Neural crest cell (in vitro differentiated cells): ENCODE results near the gene ATRNL1. TPM values are rescaled to one million over a fixed set of nuclear protein-coding genes. Genes with fewer than 3 reads are reported as not detected.
"Not testable (repeated sequence)": the region's sequence is repeated elsewhere in the genome, so short reads cannot be mapped to it uniquely, and the experiment has no call there.

ENCODE experiments used
- DNase-seq: peaks from one replicate; pipeline ENCODE4 v3.0.0; 2021; ENCODE audit warnings: low read depth, mixed read lengths, low spot score
- H3K27ac Mint-ChIP-seq: one replicate; pipeline ENCODE4 v1.8.0; 2021; ENCODE audit warnings: mild to moderate bottlenecking, mixed read lengths; ENCODE audit not compliant: unreplicated experiment
- H3K27me3 Mint-ChIP-seq: 2 replicates; pipeline ENCODE4 v1.8.0; 2021; ENCODE audit warnings: low read depth, mild to moderate bottlenecking, mixed read lengths
- H3K36me3 Mint-ChIP-seq: 2 replicates; pipeline ENCODE4 v1.8.0; 2021; ENCODE audit warnings: low read depth, mild to moderate bottlenecking, mixed read lengths
- H3K4me1 Mint-ChIP-seq: 2 replicates; pipeline ENCODE4 v1.8.0; 2021; ENCODE audit warnings: mixed read lengths
- H3K4me3 Mint-ChIP-seq: one replicate; pipeline ENCODE4 v1.8.0; 2021; ENCODE audit warnings: mild to moderate bottlenecking, mixed read lengths
- H3K9me3 Mint-ChIP-seq: 2 replicates; pipeline ENCODE4 v1.8.0; 2021; ENCODE audit warnings: mixed read lengths
- total RNA-seq: library from RNA; stranded (reverse); gene quantifications from 2 replicates; pipeline ENCODE4 v1.2.1, GENCODE V29; 2021
- TF ChIP-seq, protein P1 (sequence below): fragments of 200-600 bp; sonication (generic); conservative IDR thresholded peaks from 2 replicates; pipeline ENCODE4 v1.5.0; 2021; ENCODE audit warnings: antibody characterized with exemption, mild to moderate bottlenecking

ATRNL1 gene
- total RNA-seq, 1 donor from 2014 or later = 46.9 TPM

- no peak for DNase-seq
- no peaks in the 10 kb centered on the region for H3K27me3 Mint-ChIP-seq
- H3K27ac Mint-ChIP-seq = no peak overlapping the region
- H3K4me3 Mint-ChIP-seq = no peak overlapping the region
- H3K4me1 Mint-ChIP-seq = no peaks in the 10 kb centered on the region
- peaks cover 2% of the 10 kb centered on the region for H3K36me3 Mint-ChIP-seq
- H3K9me3 Mint-ChIP-seq = no peaks in the 10 kb centered on the region
- TF ChIP-seq, protein P1, sequence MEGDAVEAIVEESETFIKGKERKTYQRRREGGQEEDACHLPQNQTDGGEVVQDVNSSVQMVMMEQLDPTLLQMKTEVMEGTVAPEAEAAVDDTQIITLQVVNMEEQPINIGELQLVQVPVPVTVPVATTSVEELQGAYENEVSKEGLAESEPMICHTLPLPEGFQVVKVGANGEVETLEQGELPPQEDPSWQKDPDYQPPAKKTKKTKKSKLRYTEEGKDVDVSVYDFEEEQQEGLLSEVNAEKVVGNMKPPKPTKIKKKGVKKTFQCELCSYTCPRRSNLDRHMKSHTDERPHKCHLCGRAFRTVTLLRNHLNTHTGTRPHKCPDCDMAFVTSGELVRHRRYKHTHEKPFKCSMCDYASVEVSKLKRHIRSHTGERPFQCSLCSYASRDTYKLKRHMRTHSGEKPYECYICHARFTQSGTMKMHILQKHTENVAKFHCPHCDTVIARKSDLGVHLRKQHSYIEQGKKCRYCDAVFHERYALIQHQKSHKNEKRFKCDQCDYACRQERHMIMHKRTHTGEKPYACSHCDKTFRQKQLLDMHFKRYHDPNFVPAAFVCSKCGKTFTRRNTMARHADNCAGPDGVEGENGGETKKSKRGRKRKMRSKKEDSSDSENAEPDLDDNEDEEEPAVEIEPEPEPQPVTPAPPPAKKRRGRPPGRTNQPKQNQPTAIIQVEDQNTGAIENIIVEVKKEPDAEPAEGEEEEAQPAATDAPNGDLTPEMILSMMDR = no peak
Observed at GRCh38 chr10:115272482-115272881, 179.3 kb downstream of the ATRNL1 start.

- no peak overlapping the region for H3K4me3 Mint-ChIP-seq
- DNase-seq = no peak
- H3K9me3 Mint-ChIP-seq = peaks cover 3% of the 10 kb centered on the region
- TF ChIP-seq, protein P1 = no peak
- no peaks in the 10 kb centered on the region for H3K27me3 Mint-ChIP-seq
- H3K4me1 Mint-ChIP-seq = no peaks in the 10 kb centered on the region
- H3K27ac Mint-ChIP-seq = no peak overlapping the region
- peaks cover 1% of the 10 kb centered on the region for H3K36me3 Mint-ChIP-seq
Observed at GRCh38 chr10:115278294-115278693, 185.1 kb downstream of the ATRNL1 start.

- Mint-ChIP-seq H3K4me1 (no peaks in the 10 kb centered on the region), H3K36me3 (peaks cover 33% of the 10 kb centered on the region), H3K4me3 (no peak overlapping the region), H3K27ac (no peak overlapping the region), H3K27me3 (no peaks in the 10 kb centered on the region), H3K9me3 (peaks cover 20% of the 10 kb centered on the region)
- DNase-seq = no peak
- TF ChIP-seq, protein P1 = no peak
Observed at GRCh38 chr10:115295213-115295805, 202.1 kb downstream of the ATRNL1 start.

- H3K36me3 Mint-ChIP-seq = peaks cover 8% of the 10 kb centered on the region
- no peak overlapping the region for H3K27ac Mint-ChIP-seq
- no peaks in the 10 kb centered on the region for H3K9me3 Mint-ChIP-seq
- no peak for DNase-seq
- H3K4me1 Mint-ChIP-seq = no peaks in the 10 kb centered on the region
- no peak overlapping the region for H3K4me3 Mint-ChIP-seq
- TF ChIP-seq, protein P1 = no peak
- H3K27me3 Mint-ChIP-seq = no peaks in the 10 kb centered on the region
Observed at GRCh38 chr10:115300080-115300479, 206.9 kb downstream of the ATRNL1 start.

DNA sequence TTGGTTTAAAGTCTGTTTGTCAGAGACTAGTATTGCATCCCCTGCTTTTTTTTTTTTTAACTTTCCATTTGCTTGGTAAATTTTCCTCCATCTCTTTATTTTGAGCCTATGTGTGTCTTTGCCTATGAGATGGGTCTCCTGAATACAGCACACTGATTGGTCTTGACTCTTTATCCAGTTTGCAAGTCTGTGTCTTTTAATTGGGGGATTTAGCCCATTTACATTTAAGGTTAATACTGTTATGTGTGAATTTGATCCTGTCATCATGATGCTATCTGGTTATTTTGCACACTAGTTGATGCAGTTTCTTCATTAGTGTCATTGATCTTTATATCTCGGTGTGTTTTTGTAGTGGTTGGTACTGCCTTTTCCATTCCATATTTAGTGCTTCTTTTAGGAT is 226.5 kb downstream of the ATRNL1 start:
- H3K36me3 Mint-ChIP-seq = peaks cover 51% of the 10 kb centered on the region
- not testable (repeated sequence) for H3K9me3 Mint-ChIP-seq, H3K27ac Mint-ChIP-seq, H3K4me1 Mint-ChIP-seq, DNase-seq, H3K4me3 Mint-ChIP-seq, H3K27me3 Mint-ChIP-seq

DNA sequence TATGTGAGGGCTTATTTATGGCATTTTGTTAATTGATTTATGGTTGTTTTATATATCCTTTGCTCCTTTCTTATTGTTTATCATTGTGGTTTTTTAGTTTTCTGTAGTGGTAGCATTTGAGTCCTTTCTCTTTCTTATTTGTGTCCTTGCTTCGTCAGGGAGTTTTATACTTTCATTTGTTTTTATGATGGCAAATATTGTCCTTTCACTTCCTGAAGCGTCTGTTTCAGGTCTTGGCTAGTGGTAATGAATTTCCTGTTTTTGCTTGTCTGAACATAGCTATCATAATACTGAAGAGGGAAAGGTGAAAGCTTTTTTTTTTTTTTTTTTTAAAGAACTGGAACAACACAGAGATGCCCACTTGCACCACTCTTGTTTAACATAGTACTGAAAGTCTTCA is 228.2 kb downstream of the ATRNL1 start:
- TF ChIP-seq, protein P1 = no peak
- Mint-ChIP-seq H3K27me3 (no peaks in the 10 kb centered on the region), H3K4me3 (no peak overlapping the region), H3K27ac (no peak overlapping the region), H3K9me3 (peaks cover 5% of the 10 kb centered on the region), H3K4me1 (no peaks in the 10 kb centered on the region), H3K36me3 (peaks cover 52% of the 10 kb centered on the region)
- no peak for DNase-seq
